GM13977 (cell line): ENCODE results near the gene IPO9.

Source experiments
- DNase-seq: peaks from one replicate; pipeline ENCODE4 v3.0.0; 2012; ENCODE audit warnings: low spot score
- CTCF ChIP-seq: IDR thresholded peaks from 2 replicates; pipeline ENCODE4 v1.5.1; 2012; ENCODE audit warnings: mild to moderate bottlenecking, control low read depth; ENCODE audit not compliant: insufficient read depth; ENCODE audit errors: extremely low read depth, missing control alignments
- in situ Hi-C: fragments of 300-500 bp; cut with MboI; formaldehyde crosslinking; loops from one replicate; pipeline ENCODE4 v1.12.0; 2022; ENCODE audit warnings: low sequenced_read_pairs, low pct_unique_long_range_greater_than_20kb, mixed read lengths, inconsistent platforms; ENCODE audit not compliant: unreplicated experiment

The IPO9 gene

GRCh38 chr1:201783572-201783971, 45.4 kb upstream of the IPO9 start:
- no peak for DNase-seq
- TF ChIP-seq CTCF, result no peak
- in situ Hi-C loops, result no loop called here

GRCh38 chr1:201785291-201785690, 43.7 kb upstream of the IPO9 start:
- TF ChIP-seq CTCF, result no peak
- DNase-seq, result no peak
- in situ Hi-C loops, result no loop called here

- no peak for TF ChIP-seq CTCF
- no peak for DNase-seq
- in situ Hi-C loops, result no loop called here
These were observed 42.1 kb upstream of the IPO9 start for GRCh38 chr1:201786824-201787223.

- no peak for DNase-seq
- no peak for TF ChIP-seq CTCF
- in situ Hi-C loops, result no loop called here
These were observed 40.7 kb upstream of the IPO9 start for GRCh38 chr1:201788296-201788695.

GRCh38 chr1:201789245-201789644, 39.7 kb upstream of the IPO9 start:
- in situ Hi-C loops, result no loop called here

GRCh38 chr1:201790261-201790660, 38.7 kb upstream of the IPO9 start:
- no peak for DNase-seq
- no peak for TF ChIP-seq CTCF
- in situ Hi-C loops, result loop anchor here (5.0 kb wide), 1 partner anchor 83 kb away; no protein-coding TSS in a partner anchor

More at GRCh38 chr1:201789245-201789644, 39.7 kb upstream of the IPO9 start:
- no peak for DNase-seq
- TF ChIP-seq CTCF, result no peak
